HG02970 (cell line): Measurements from ENCODE around the gene CHURC1.

Source experiments
- ATAC-seq: cut with Tn5 transposase; IDR thresholded peaks from one replicate; pipeline ENCODE4 v1.9.1; 2021; ENCODE audit warnings: mild to moderate bottlenecking, moderate library complexity, moderate number of reproducible peaks; ENCODE audit not compliant: unreplicated experiment, low FRiP score

CHURC1 gene

GRCh38 chr14:64914237-64915028 lies at the start of gene CHURC1:
Gene CHURC1 (plus strand): TSS chr14:64914455. CDS start chr14:64914496, 41 bp downstream.
- peak; percentile 94 for ATAC-seq

GRCh38 chr14:64865109-64865508 lies 49.1 kb upstream of the CHURC1 start:
- no peak for ATAC-seq

- no peak for ATAC-seq
These were observed 48.3 kb upstream of the CHURC1 start for GRCh38 chr14:64865992-64866391.

- no peak for ATAC-seq
These were observed 47.1 kb upstream of the CHURC1 start for GRCh38 chr14:64867182-64867581.

- no peak for ATAC-seq
These were observed 45.9 kb upstream of the CHURC1 start for GRCh38 chr14:64868379-64868778.

- no peak for ATAC-seq
These were observed 45.4 kb upstream of the CHURC1 start for GRCh38 chr14:64868841-64869240.

GRCh38 chr14:64870160-64870559 lies 44.1 kb upstream of the CHURC1 start:
- ATAC-seq: no peak

- no peak for ATAC-seq
These were observed 42.9 kb upstream of the CHURC1 start for GRCh38 chr14:64871344-64871743.

GRCh38 chr14:64873506-64874219 lies 40.6 kb upstream of the CHURC1 start:
- ATAC-seq: no peak

GRCh38 chr14:64875350-64875749 lies 38.9 kb upstream of the CHURC1 start:
- no peak for ATAC-seq

- ATAC-seq: no peak
These were observed 36.4 kb upstream of the CHURC1 start for GRCh38 chr14:64877846-64878245.

- ATAC-seq: no peak
These were observed 35.2 kb upstream of the CHURC1 start for GRCh38 chr14:64878837-64879634.

GRCh38 chr14:64879635-64880220 lies 34.5 kb upstream of the CHURC1 start, which contains the start of gene SPTB:
Gene SPTB (minus strand): TSS chr14:64879907. CDS start chr14:64823094, 56,813 bp downstream.
- no peak for ATAC-seq

GRCh38 chr14:64880221-64881121 lies 33.8 kb upstream of the CHURC1 start:
- no peak for ATAC-seq

- ATAC-seq: no peak
These were observed 28.7 kb upstream of the CHURC1 start for GRCh38 chr14:64885559-64885958.

- ATAC-seq: no peak
These were observed 24.9 kb upstream of the CHURC1 start for GRCh38 chr14:64889352-64889751.

- no peak for ATAC-seq
These were observed 22.9 kb upstream of the CHURC1 start for GRCh38 chr14:64891173-64891838.

GRCh38 chr14:64891839-64892375 lies 22.3 kb upstream of the CHURC1 start:
- no peak for ATAC-seq

GRCh38 chr14:64899958-64900357 lies 14.3 kb upstream of the CHURC1 start:
- ATAC-seq: no peak
